RKO (cell line): ENCODE results near the gene INTS1.

Source experiments
- DNase-seq: peaks from one replicate; pipeline ENCODE4 v3.0.0-alpha.2; 2016; ENCODE audit warnings: low spot score

Gene INTS1

DNA sequence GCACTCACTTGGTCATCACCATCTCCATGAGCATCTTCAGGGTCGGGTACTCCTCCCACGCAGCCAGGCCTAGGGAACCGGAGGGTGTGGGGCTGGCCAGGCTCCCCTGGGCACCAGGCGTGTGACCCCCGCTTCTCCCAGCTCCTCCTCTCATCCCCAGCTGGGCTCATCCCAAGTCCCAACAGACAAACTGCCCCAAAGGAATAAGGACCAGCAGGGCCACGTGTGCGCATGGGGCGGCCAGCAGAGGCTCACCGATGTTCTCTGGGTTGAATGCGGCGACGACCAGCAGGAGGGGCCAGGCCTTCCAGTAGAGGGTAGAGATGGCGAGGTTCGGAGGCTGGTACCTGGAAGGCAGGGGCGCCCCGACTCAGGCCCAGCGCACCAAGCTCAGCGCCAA is 14.9 kb downstream of the INTS1 start:
- no peak for DNase-seq

DNA sequence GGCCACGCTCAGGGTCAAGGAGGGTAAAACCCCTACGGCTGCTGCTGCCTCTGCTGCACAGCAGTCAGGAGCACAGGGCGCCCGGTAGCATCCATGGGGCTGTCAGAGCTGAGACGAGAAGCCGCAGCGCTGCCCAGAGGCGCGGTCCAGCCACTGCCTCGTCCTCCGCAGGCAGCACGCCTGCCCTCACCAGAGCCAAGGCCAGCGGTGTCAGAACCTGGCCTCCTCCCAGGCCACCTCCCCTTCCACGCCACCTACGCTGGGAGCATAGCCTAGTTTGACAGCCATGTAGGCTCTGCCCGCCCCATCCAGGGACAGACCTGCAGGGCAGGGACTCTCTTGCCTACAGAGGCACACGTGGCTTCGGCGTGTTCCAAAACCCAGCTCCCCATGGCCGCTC is 16.2 kb downstream of the INTS1 start:
- no peak for DNase-seq

DNA sequence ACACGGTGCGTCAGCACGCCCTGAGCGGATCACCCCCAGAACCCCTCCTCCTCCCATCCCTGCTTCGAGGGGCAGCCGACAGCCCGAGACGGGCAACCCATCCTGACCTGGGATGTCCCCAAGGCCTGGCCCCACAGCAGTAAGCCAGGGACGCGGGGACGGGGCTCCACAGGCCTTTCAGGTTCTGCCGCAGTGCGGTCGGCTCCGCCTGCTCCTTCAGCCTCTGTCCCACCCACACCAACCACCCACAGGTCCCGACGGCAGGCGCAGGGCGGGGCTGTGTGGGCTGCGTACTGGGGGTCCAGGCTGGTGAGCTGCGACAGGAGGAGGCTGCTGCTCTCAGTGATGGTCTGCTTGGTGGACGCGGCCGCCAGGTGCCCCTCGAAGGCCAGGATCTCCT is 16.7 kb downstream of the INTS1 start:
- no peak for DNase-seq

DNA sequence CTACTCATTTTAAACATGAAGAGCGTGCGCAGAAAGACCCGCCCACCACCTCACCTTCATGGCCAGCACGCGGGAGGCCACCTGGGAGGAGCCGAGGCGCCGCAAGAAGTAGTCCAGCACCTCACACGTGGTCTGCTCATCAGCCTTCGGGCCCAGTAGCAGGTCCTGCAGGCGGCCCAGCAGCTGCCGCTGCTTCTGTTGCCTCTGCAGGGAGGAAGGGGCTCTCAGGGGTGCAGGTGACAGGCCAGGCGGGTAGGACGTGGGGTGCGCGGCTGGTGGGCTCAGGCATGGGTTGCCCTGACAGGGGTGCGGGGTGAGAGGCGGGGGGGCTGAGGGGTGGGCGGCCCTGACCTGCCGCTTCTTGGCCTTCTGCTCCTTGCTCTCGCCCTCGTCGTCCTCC is 17.6 kb downstream of the INTS1 start:
- no peak for DNase-seq

DNA sequence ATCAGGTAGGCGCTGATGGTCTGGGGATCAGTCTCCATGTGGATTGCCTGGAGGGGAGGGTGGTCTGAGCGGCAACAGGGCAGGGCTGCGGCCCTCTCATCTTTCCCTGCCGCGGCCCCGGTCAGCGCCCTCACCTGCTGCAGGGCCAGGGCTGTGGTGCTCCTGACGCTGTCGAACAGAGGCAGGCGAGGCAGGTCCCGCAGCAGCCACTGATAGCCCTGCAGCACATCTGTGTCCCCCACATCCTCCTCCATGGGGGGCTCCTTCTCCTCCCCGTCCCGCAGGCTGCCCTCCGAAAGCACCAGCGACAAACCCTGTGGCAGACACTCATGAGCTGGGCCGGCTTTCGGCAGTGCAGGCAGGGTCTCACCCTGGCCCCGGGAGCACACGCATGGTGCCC is 19.0 kb downstream of the INTS1 start:
- DNase-seq, result no peak

DNA sequence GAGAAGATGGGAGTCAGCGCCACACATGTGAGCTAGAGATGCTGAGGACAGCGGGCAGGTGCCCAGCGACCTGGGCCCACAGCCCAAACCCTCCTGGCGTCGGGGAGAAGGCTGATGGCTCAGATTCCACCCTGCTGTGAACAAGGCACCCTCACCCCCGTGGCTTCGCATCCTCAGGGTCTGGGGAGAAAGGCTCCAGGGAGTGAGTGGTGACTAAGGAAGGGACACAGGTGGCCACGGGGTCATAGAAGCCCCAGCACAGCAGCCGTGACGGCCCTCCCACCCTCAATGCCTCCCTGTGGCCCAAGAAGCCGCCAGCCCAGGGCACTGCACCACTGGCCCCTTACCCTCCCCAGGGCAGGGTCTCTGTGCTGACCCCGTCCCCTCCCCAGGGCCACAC is 19.6 kb downstream of the INTS1 start:
- DNase-seq, result no peak

DNA sequence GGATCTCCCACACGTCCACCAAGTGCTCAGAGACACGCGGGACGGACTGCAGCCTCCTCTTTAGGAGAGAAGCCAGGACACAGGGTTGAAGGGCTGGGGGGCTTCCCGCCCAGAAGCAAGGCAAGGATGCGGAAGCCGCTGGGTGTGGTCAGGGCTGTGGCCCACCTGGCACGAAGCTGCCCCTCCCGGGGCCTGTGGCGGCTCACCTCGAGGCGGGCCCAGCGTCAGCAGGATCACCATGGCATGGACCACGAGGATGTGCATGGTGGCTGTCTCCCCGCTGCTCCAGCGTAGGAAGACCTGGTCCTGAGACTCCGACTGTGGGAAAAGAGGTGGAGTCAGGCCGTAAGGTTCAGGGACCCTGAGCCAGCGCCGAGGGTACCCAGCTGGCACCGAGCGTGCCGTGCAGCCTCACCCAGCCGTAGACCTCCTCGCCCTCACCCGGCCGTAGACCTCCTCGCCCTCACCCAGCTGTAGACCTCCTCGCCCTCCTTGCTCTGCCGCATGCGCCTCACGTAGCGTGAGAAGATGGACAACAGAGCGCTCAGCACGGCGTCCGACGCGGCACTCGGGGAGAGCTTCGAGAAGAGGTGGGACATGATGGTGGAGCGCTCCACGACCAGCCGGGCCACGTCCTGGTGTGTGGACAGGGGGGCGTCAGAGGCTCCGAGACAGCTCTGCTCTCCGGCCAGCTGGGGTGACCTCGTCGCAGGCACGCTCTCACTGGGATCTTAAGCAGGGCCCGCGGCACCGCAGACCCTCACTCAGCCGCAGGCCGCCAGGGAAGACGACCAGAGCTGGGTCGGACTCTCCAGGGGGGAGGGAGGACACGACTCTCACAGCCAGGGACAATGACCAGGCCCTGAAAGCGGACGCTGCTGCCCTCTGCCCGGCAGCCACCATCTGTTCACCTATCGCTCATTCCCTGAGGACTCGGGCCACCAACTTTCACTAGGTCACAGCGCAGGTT is 20.4 kb downstream of the INTS1 start:
- no peak for DNase-seq

DNA sequence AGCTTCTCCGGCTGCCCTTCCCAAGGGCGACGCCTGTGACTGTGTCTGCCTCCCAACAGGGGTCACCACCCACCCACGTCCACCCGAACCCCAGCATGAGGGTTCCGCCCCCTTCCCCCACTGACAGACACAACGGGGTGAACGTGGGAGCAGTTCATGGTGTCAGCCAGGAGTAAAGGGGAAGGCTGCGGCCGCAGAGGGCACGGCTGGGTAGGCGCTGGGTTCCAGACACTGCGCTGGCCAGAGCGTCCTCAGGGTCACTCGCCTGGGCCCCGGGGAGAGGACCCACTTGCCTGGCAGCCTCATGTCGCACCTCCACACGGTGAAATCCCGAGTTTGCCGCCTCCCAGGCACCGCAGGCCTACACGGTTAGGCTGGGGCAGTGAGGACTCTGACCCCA is 21.1 kb downstream of the INTS1 start:
- no peak for DNase-seq

DNA sequence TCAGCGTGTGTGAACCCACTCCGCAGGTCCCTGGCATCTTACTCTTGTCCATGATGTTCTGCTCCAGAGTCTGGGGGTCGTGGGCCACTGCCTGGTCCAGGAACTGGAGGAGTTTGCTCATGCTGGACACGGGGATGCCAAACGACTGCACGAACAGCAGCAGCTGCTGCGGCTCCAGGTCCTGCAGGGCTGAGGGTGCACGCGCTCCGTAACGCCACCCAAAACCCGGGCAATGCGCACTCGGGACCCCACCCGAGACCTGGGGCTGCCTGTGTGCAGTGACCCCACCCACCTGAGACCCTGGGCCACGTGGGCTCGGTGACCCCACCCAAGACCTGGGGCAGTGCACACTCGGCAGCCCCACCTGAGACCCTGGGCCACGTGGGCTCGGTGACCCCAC is 22.9 kb downstream of the INTS1 start:
- no peak for DNase-seq

DNA sequence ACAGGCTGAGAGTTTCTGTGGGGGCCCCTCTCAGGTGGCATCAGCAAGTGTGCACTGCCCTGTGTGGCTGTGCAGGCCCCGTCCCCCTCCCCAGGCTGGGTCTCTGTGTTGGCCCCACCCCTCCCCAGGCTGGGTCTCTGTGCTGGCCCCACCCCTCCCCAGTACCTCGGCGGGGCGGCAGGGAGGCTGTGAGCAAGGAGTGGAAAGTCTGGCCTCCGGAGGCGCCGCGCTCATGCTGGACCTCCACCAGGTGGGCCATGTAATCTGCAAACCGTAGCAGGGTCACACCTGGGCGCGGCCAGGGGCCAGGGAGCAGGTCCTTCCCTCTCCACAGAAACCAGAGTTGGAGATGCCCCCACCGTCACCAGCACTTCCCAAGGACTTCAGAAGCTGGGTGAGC is 23.5 kb downstream of the INTS1 start:
- DNase-seq, result no peak

DNA sequence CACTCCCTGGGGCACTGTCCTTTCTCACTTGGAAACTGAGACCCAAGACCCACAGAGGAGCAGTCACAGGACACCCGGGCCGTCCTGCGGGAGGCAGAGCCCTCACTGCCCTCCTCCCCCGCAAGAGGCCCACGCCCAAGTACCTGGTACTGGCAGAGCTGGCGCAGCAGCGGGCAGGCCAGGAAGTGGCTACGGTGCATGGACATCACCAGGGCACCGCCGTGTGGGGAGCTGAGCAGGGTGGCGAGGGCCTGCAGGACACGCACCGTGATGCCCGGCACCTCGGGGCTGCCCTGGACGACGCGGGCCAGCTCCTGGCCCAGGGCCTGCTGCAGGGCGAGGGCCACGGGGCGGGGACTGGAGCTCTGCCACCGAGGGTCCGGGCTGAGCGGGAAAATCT is 24.9 kb downstream of the INTS1 start:
- DNase-seq, result no peak

DNA sequence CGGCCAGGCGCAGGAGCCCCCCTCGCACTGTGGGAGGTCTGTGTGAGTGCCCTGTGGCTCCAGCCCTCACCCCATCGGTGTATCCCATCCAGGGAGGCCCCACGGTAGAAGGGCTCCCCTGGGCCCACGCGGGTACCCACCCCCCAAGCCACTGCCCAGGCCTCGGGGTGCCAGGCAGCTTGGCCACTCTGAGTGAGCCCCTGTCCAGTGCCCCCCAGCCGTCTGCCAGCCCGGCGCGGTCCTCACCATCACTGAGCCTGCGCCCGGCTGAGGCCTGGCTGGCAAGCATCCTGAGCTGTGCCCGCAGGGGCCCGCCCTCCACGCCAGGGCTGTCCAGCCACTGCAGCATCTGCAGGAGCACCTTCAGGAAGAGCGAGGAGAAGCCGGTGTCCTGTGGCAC is 25.7 kb downstream of the INTS1 start:
- no peak for DNase-seq

DNA sequence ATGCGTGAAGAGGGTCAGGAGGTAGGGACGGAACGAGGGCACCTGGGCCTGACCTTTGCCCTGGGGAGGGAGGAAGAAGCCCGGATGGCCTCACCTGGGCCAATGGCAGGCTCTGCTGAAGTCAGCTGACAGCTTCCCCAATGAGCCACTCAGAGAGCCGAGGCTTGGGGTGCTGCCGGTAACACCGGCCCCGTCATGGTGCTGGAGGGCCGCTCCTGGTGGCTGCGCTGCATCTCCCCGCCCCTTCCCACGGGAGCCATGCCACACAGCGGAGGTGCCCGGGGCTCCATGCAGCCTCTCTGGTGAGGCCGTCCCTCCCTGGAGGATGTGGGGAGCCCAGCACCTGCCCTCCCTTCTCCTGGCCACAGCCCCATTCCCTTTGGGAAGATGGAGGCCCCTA is 27.3 kb downstream of the INTS1 start:
- no peak for DNase-seq

DNA sequence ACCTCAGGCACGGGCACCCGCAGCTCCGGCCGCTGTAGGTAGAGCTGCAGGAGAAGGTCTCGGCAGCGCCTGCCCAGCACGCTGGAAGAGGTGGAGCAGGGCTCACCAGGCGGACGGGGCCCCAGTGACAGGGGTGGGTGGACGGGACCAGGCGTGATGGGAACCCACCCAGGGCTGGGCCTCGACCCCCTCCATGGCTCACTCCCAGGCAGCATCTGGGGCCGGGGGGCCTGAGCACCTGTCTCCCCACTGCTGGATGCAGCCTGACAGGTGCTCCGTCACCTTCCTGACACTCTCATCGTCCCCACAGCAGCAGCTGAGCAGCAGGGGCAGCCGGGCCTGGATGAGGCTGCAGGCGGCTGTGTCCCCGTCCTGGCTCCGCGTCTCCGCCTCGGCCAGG is 28.2 kb downstream of the INTS1 start:
- DNase-seq, result no peak

DNA sequence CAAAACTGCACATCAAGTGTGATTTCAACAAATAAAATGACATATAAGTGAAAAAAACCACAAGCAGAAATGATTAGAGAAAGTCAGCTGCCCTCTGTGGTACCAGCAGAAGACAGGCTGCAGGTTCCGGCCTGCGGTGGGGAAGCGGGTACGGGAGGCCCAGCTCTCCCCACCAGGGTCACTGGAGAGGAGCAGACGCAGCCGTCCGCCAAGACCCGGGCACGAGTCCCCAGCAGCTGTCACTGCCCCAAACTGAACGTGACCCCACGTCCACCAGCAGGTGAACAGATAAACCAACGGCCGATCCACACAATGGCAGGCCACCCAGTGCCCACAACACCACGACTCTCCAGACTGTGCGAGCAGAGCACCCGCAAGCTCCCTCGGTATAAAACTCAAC is 28.8 kb downstream of the INTS1 start:
- no peak for DNase-seq

DNA sequence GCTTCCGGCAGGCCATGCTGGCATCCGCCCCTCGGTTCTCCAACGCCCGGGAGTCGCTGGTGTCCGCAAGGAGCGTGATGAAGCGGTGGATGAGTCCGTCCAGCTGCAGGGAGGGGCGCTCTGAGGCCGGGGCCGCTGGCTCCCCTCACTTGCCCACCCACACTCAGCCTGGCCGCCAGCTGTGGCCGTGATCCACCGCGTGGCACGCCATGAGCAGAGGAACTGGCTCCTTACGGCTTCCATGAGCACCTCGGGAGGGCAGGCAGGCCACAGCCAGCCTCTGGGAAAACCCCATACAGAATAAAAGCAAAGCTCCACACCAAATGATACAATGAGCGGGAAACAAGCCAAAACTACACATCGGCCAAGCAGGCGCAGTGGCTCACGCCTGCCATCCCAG is 29.5 kb downstream of the INTS1 start:
- DNase-seq, result no peak

DNA sequence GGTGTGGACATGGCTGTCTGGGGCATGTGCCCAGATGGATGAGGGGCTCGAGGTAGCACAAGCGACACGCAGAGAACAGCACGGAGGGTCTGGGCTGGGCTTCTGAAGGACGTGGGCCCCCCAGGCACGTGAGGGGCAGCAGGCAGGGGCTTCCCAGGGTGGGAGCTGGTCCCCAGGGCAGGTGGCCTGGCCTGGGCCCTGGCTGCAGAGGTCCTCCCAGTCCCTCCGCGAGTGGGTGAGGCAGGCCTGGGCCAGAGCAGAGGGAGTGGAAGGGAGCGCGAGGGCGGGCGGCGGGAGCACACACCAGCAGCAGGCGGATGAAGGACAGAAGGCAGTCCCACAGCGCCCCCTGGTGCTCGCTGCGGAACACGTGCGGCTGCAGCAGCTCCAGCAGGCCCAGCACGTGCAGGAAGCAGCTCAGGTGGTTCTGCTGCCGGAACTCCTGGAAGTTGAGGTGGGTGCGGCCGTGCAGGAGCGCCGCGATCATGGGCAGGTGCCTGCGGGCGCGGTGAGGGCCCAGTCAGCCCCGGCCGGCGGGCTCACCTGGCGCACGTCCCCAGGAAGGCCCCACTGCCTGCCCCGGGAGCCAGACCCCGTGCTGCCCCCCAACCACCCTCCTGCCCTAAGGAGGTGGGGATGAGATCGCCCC is 30.2 kb downstream of the INTS1 start:
- DNase-seq, result peak; percentile 79

DNA sequence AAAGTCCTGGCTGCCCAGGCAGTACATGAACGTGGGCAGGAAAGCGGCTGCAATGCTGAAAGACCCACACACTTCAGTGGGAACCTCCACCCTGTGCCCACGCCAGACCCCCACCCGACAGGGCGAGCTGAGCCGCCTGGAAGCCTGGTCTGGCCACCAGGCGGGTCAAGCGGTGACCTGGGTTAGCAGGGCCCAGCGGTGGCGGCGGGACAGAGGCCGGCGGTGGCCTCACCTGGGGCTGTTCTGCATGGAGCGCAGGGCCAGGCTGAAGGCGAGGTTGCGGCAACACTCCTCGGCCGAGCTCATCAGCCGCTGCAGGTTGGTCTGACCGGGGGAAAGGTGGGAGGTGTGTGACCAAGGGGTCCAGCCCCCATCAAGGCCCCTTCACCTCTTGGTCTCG is 33.3 kb downstream of the INTS1 start:
- DNase-seq, result no peak

DNA sequence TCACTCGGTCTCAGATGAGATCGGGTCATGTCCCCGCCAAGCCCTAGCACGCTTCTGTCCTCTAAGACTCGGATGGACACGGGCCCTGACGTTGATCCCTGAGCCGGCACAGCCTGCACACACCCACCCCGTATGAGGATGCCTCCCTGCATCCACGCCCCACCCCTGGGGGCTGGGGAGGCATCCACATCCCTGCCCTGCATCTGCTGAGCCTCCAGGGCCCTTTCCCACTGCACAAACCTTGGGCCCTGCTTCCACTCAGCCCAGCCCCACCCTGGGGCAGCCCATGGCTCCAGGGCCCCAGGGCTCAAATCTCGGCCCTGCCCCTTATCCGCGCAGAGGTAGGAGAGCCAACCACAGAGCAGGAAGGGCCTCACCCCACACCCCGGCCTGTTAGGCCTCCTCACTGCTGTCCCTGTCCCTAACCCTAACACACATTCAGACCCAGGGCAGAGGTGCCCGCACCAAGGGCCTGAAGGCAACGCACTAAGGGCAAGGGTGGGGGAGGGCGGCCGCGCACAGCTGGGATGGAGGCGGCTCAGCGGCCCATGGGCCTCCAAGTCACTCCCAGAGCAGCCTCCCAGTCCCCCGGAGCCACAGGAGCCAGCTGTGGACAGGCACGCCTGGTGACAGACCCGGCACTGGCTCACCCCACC is 35.4 kb downstream of the INTS1 start:
- DNase-seq, result no peak

DNA sequence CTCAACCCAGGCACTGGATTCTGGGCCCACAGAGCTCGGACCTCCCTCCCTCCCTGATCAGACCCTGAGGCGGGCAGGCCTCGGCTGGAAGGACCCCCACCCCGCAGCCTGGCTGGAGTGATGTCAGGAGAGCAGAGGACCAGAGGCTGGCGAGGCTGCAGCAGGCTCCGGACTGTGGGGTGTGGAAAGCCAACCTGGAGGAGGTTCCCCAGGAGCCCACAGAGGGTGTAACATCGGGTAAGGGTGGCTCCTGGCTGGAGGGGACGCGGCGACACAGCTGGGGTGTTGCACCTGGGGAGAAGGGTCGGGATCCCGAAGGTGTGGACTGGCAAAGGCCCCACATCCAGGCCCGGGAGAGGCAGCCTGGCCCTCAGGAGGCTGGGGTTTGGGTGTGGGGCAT is 36.0 kb downstream of the INTS1 start:
- no peak for DNase-seq

DNA sequence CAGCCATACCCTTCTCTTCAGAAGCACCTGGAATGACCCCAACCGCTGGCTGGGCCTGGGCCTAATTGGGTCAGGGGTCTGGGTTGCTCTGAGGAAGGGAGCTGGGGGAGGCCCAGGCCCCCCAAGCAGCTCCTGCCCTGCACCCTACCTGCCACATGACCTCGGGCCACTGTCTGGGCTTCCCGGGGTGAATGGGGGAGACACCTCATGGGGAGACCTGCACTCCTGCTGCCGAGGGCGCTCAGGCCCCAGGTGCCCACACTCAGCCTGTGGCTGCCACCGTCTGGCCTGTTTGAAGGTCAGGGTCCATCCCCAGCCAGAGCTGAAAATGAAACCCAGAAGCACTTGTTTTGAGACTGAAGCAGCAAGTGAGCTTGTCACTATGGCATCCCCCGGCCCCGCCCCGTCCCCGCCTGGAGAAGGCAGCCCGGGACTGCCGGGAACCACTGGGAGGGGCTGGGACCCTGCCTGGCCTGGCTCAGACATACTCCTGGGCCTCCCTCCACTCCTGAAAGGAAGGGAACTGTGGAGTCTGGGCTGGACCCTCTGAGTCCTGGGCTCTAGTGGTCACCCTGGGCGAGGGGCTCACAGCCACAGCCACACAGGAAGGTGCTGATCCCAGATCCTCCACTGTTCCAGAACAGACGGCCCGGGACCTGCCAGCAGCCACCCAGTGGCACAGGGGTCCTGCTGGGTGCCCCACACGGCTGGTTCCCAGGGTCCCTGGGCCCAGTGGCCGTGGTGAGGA is 37.5 kb downstream of the INTS1 start:
- no peak for DNase-seq

DNA sequence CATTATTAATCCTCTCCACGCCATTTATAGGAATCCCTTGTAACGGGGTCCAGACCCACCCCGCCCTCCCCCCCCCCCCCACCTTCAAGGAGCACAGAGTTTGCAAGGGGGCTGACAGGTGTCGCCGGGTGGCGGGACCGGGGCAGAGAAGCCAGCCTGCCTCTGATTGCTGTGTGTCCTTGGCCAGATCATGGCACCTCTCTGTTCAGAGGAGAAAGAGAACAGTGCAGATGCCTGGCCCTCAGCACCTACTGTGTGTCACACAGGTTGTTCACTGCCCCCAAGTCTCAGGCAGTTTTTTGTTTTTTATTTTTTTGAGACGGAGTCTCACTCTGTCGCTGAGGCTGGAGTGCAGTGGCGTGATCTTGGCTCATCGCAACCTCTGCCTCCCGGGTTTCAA is 39.5 kb downstream of the INTS1 start:
- DNase-seq, result no peak
